A673 (cell line): Measurements from ENCODE around the gene EXOC4. TPM values are rescaled to one million over a fixed set of nuclear protein-coding genes. Genes with fewer than 3 reads are reported as not detected.

Experiments used
- BruUV-seq: library from RNA; stranded (reverse); fragments of 400-500 nt; replicated peaks from 2 replicates; lab custom pipeline; 2021; lab: Mats Ljungman, UMichigan
- CTCF ChIA-PET: fragments of 300-600 bp; sonication (Branson Sonifier 250); formaldehyde crosslinking; loops from one replicate; lab custom pipeline; 2022; ENCODE audit warnings: antibody characterized with exemption; lab: Charles Lee
- POLR2A ChIA-PET: fragments of 300-600 bp; sonication (Branson Sonifier 250); formaldehyde crosslinking; loops from one replicate; lab custom pipeline; 2022; ENCODE audit warnings: antibody characterized with exemption; ENCODE audit not compliant: low non-redundant PET; lab: Charles Lee
- DNase-seq: peaks from one replicate; pipeline ENCODE4 v3.0.0-alpha.2; 2015; ENCODE audit warnings: low spot score
- H3K27ac ChIP-seq: fragments of 200-600 bp; sonication (generic); 2 replicates; pipeline ENCODE4 v1.5.1; 2016; ENCODE audit warnings: mixed run types, low read depth, mild to moderate bottlenecking, mixed read lengths, antibody characterized with exemption, low read length; ENCODE audit not compliant: poor library complexity, severe bottlenecking
- H3K27me3 ChIP-seq: fragments of 200-600 bp; sonication (generic); replicated peaks from 2 replicates; pipeline ENCODE4 v1.6.1; 2017; ENCODE audit warnings: mixed run types, low read depth, mild to moderate bottlenecking, mixed read lengths, antibody characterized with exemption, low read length; ENCODE audit not compliant: insufficient read depth, poor library complexity
- H3K36me3 ChIP-seq: fragments of 200-600 bp; sonication (generic); 2 replicates; pipeline ENCODE4 v1.6.1; 2016; ENCODE audit warnings: mixed run types, mild to moderate bottlenecking, mixed read lengths, antibody characterized with exemption, low read length; ENCODE audit not compliant: insufficient read depth, poor library complexity, severe bottlenecking
- H3K4me1 ChIP-seq: fragments of 200-600 bp; sonication (generic); 2 replicates; pipeline ENCODE4 v1.6.1; 2017; ENCODE audit warnings: mixed run types, mild to moderate bottlenecking, mixed read lengths, antibody characterized with exemption, low read length; ENCODE audit not compliant: insufficient read depth, poor library complexity, severe bottlenecking
- H3K4me3 ChIP-seq: fragments of 200-600 bp; sonication (generic); 2 replicates; pipeline ENCODE4 v1.5.1; 2016; ENCODE audit warnings: low read depth, mixed run types, mild to moderate bottlenecking, mixed read lengths, low read length; ENCODE audit not compliant: poor library complexity, severe bottlenecking
- H3K9me3 ChIP-seq: fragments of 200-600 bp; sonication (generic); 2 replicates; pipeline ENCODE4 v1.6.1; 2016; ENCODE audit warnings: mixed run types, low read depth, mild to moderate bottlenecking, mixed read lengths, antibody characterized with exemption, low read length; ENCODE audit not compliant: poor library complexity, severe bottlenecking
- CTCF ChIP-seq: fragments of 300-800, 200-600 bp; sonication (generic); conservative IDR thresholded peaks from 2 replicates; pipeline ENCODE4 v1.5.1; 2017; ENCODE audit warnings: low read depth, mild to moderate bottlenecking, antibody characterized with exemption, low read length, moderate library complexity, mixed read lengths
- EZH2 ChIP-seq: fragments of 200-600 bp; sonication (generic); IDR thresholded peaks from 2 replicates; pipeline ENCODE4 v1.6.1; 2017; ENCODE audit warnings: borderline replicate concordance, low read depth, mild to moderate bottlenecking, mixed read lengths, antibody characterized with exemption, low read length; ENCODE audit not compliant: poor library complexity, severe bottlenecking
- intact Hi-C: fragments of 100-400 bp; cut with micrococcal nuclease; formaldehyde crosslinking; loops from one replicate; pipeline ENCODE4 v1.10.0; 2022; ENCODE audit not compliant: unreplicated experiment
- total RNA-seq: library from RNA; stranded (reverse); gene quantifications from 2 replicates; pipeline ENCODE4 v1.2.3, GENCODE V29; 2021

Gene EXOC4
- total RNA-seq, 1 experiment from 2014 or later = 66.1 TPM

- no peak for TF ChIP-seq EZH2
- no peak for TF ChIP-seq CTCF
- BruUV-seq = no TSS peak
- CTCF ChIA-PET = no interaction called here
- Histone ChIP-seq H3K4me1 (peaks cover 9% of the 10 kb centered on the region), H3K27ac (no peak overlapping the region), H3K4me3 (no peak overlapping the region), H3K36me3 (no peaks in the 10 kb centered on the region), H3K9me3 (no peaks in the 10 kb centered on the region), H3K27me3 (no peaks in the 10 kb centered on the region)
- intact Hi-C loops = no loop called here
- POLR2A ChIA-PET = no interaction called here
- no peak for DNase-seq
Measured at GRCh38 chr7:133860628-133861335, 607.9 kb downstream of the EXOC4 start.

GRCh38 chr7:133861876-133862275, 609.0 kb downstream of the EXOC4 start:
- Histone ChIP-seq H3K27ac (no peak overlapping the region), H3K36me3 (no peaks in the 10 kb centered on the region), H3K9me3 (no peaks in the 10 kb centered on the region), H3K4me3 (no peak overlapping the region), H3K4me1 (peaks cover 9% of the 10 kb centered on the region), H3K27me3 (no peaks in the 10 kb centered on the region)
- TF ChIP-seq EZH2 (no peak), CTCF (no peak)
- DNase-seq = no peak
- BruUV-seq = no TSS peak
- intact Hi-C loops = no loop called here
- POLR2A ChIA-PET = no interaction called here
- CTCF ChIA-PET = no interaction called here

- ChIA-PET CTCF (no interaction called here), POLR2A (no interaction called here)
- Histone ChIP-seq H3K4me1 (peaks cover 9% of the 10 kb centered on the region), H3K27me3 (no peaks in the 10 kb centered on the region), H3K9me3 (no peaks in the 10 kb centered on the region), H3K27ac (no peak overlapping the region), H3K4me3 (no peak overlapping the region), H3K36me3 (no peaks in the 10 kb centered on the region)
- DNase-seq = no peak
- intact Hi-C loops = no loop called here
- TF ChIP-seq EZH2 (no peak), CTCF (no peak)
- BruUV-seq = no TSS peak
Measured at GRCh38 chr7:133863362-133864061, 610.6 kb downstream of the EXOC4 start.
